HepG2 (cell line): ENCODE data around the gene AADACL4. TPM values are rescaled to one million over a fixed set of nuclear protein-coding genes. Genes with fewer than 3 reads are reported as not detected.

Source experiments
- ATAC-seq: fragments of 200-7000 bp; cut with Tn5 transposase; 3 replicates; pipeline ENCODE4 v1.9.1; 2020; ENCODE audit warnings: mild to moderate bottlenecking, moderate library complexity
- BruUV-seq: library from RNA; stranded (reverse); fragments of 400-500 nt; replicated peaks from 2 replicates; lab custom pipeline; 2021; lab: Mats Ljungman, UMichigan
- CTCF ChIA-PET: fragments of 300-600 bp; formaldehyde crosslinking; extraction: SDS; loops from one replicate; lab custom pipeline; 2021; ENCODE audit warnings: low total read pairs, inconsistent platforms, low intra/inter-chr PET ratio; lab: Yijun Ruan, JAX
- POLR2A ChIA-PET: fragments of 350-600 bp; sonication (Branson Sonifier 250); formaldehyde crosslinking; loops from one replicate; lab custom pipeline; 2020; ENCODE audit warnings: antibody characterized with exemption, inconsistent platforms; lab: Yijun Ruan, JAX
- DNase-seq: peaks from one replicate; pipeline ENCODE4 v3.0.0-alpha.2; 2015; ENCODE audit warnings: low spot score
- FAIRE-seq: peaks from 3 replicates; lab custom pipeline; 2011; peaks lifted over from hg19 to GRCh38; lab: Jason Lieb, UNC
- H2AFZ ChIP-seq: one replicate; pipeline ENCODE4 v1.6.1; 2011; ENCODE audit warnings: low read length, inconsistent platforms
- H3K27ac ChIP-seq: fragments of 300-600 bp; 3 replicates; pipeline ENCODE4 v1.8.0; 2011; ENCODE audit warnings: mixed run types, mild to moderate bottlenecking, mixed read lengths, low read length, inconsistent platforms; ENCODE audit not compliant: insufficient read depth; ENCODE audit errors: extremely low read length
- H3K27me3 ChIP-seq, 2 experiments: fragments of 200-600 bp in 1 of 2; 2 replicates in 1 of 2; 3 replicates in 1 of 2; pipeline versions ENCODE4 v1.6.0 to v1.8.0; 2011; ENCODE audit warnings: low read length in 2 of 2, mild to moderate bottlenecking in 2 of 2, moderate library complexity in 2 of 2, inconsistent platforms in 1 of 2; ENCODE audit not compliant: insufficient read depth in 2 of 2, control insufficient read depth in 1 of 2
- H3K36me3 ChIP-seq, 2 experiments: fragments of 200-600 bp in 1 of 2; replicated peaks in 1 of 2; 2 replicates in 1 of 2; 3 replicates in 1 of 2; pipeline versions ENCODE4 v1.5.1 to v1.8.0; 2011; ENCODE audit warnings: low read length in 2 of 2, inconsistent platforms in 1 of 2; ENCODE audit not compliant: insufficient read depth in 2 of 2, control insufficient read depth in 1 of 2
- H3K4me1 ChIP-seq: 2 replicates; pipeline ENCODE4 v1.5.1; 2012; ENCODE audit warnings: low read length, inconsistent platforms; ENCODE audit not compliant: insufficient read depth
- H3K4me2 ChIP-seq: 2 replicates; pipeline ENCODE4 v1.6.0; 2011; ENCODE audit warnings: low read depth, low read length, inconsistent platforms
- H3K4me3 ChIP-seq, 3 experiments: fragments of 200-600 bp in 1 of 3; sonication (generic), shearing (Covaris generic) in 1 of 3; replicated peaks in 1 of 3; 2 replicates each; pipeline ENCODE4 v1.5.1; 2011 to 2016; ENCODE audit warnings: low read length in 3 of 3, inconsistent platforms in 2 of 3, low read depth in 2 of 3, mild to moderate bottlenecking in 2 of 3, control low read depth in 1 of 3, mixed read lengths in 1 of 3; ENCODE audit not compliant: insufficient read depth in 1 of 3
- H3K79me2 ChIP-seq: one replicate; pipeline ENCODE4 v1.6.1; 2011; ENCODE audit warnings: low read length, inconsistent platforms; ENCODE audit not compliant: insufficient read depth
- H3K9ac ChIP-seq: 2 replicates; pipeline ENCODE4 v1.6.0; 2011; ENCODE audit warnings: mild to moderate bottlenecking, low read depth, low read length, inconsistent platforms; ENCODE audit not compliant: insufficient read depth
- H3K9me3 ChIP-seq: 2 replicates; pipeline ENCODE4 v1.5.1; 2012; ENCODE audit warnings: mild to moderate bottlenecking, low read length
- H4K20me1 ChIP-seq: 2 replicates; pipeline ENCODE4 v1.6.0; 2011; ENCODE audit warnings: inconsistent platforms, mild to moderate bottlenecking, low read length, moderate library complexity; ENCODE audit not compliant: insufficient read depth
- FOSL2 ChIP-seq: sonication (generic); formaldehyde crosslinking; IDR thresholded peaks from 2 replicates; pipeline ENCODE4 v1.4.0; 2020; ENCODE audit warnings: missing genetic modification reagents
- HOXA3 ChIP-seq: sonication (generic); formaldehyde crosslinking; IDR thresholded peaks from 2 replicates; pipeline ENCODE4 v1.5.0; 2020; ENCODE audit warnings: missing genetic modification reagents
- NBN ChIP-seq: fragments of 450-650 bp; conservative IDR thresholded peaks from 2 replicates; pipeline ENCODE4 v1.6.1; 2017
- NFIB ChIP-seq: sonication (generic); formaldehyde crosslinking; IDR thresholded peaks from 2 replicates; pipeline ENCODE4 v1.9.0; 2021; ENCODE audit warnings: missing genetic modification reagents, mild to moderate bottlenecking, borderline replicate concordance
- NR2F6 ChIP-seq, 2 experiments: IDR thresholded peaks; 2 replicates each; pipeline ENCODE4 v1.6.1; 2016; ENCODE audit warnings: antibody characterized with exemption in 1 of 2, mild to moderate bottlenecking in 1 of 2
- POLR2AphosphoS2 ChIP-seq: IDR thresholded peaks from 2 replicates; pipeline ENCODE4 v1.6.1; 2011; ENCODE audit warnings: low read depth, low read length, improper control_type of control experiment
- SALL1 ChIP-seq: sonication (generic); formaldehyde crosslinking; IDR thresholded peaks from 2 replicates; pipeline ENCODE4 v1.8.0; 2022; ENCODE audit warnings: mild to moderate bottlenecking, missing genetic modification reagents
- STAG1 ChIP-seq: sonication (generic); formaldehyde crosslinking; IDR thresholded peaks from 2 replicates; pipeline ENCODE4 v1.4.0; 2020; ENCODE audit warnings: missing genetic modification reagents
- ZFY ChIP-seq: sonication (generic); formaldehyde crosslinking; IDR thresholded peaks from 2 replicates; pipeline ENCODE4 v1.4.0; 2020; ENCODE audit warnings: missing genetic modification reagents
- ZNF768 ChIP-seq: sonication (generic); formaldehyde crosslinking; IDR thresholded peaks from 2 replicates; pipeline ENCODE4 v1.4.0; 2020; ENCODE audit warnings: missing genetic modification reagents
- WGBS: methylation state at CpG from one replicate; pipeline ENCODE4 v1.1.6; 2017; ENCODE audit warnings: low lambda C conversion rate; 5-methylcytosine and 5-hydroxymethylcytosine counted together
- in situ Hi-C: cut with HindIII; loops from 2 replicates; pipeline ENCODE4 v1.10.0; 2017; ENCODE audit warnings: low pct_unique_long_range_greater_than_20kb; ENCODE audit not compliant: extremely low pct_ligation_motif_present
- intact Hi-C: fragments of 100-400 bp; cut with micrococcal nuclease; formaldehyde crosslinking; loops from one replicate; pipeline ENCODE4 v1.10.0; 2022; ENCODE audit not compliant: unreplicated experiment
- polyA plus RNA-seq, 8 experiments: library from polyadenylated mRNA; depleted of rRNA in 3 of 8; stranded (reverse) in 7 of 8; unstranded in 1 of 8; fragments of >200 nt; fragmentation: Illumina TruSeq in 4 of 8; extraction: Trizol in 4 of 8; gene quantifications; 2 replicates each; pipeline versions ENCODE4 v1.2.1 to v1.2.3, GENCODE V29; 2011 to 2016; ENCODE audit warnings: low read depth in 4 of 8, missing spikeins in 1 of 8, mixed read lengths in 1 of 8; ENCODE audit not compliant: insufficient read depth in 1 of 8
- total RNA-seq, 5 experiments: library from RNA; depleted of rRNA; stranded (reverse); fragments of >200 nt; fragmentation: Illumina TruSeq; extraction: Trizol; gene quantifications; 2 replicates each; pipeline ENCODE4 v1.2.3, GENCODE V29; 2016; ENCODE audit warnings: low read depth in 1 of 5
- TF ChIP-seq, protein P1 (sequence below): sonication (generic); formaldehyde crosslinking; IDR thresholded peaks from 2 replicates; pipeline ENCODE4 v1.5.0; 2020; ENCODE audit warnings: mild to moderate bottlenecking, missing genetic modification reagents, borderline replicate concordance
- TF ChIP-seq, protein P2 (sequence below): sonication (generic); formaldehyde crosslinking; IDR thresholded peaks from 2 replicates; pipeline ENCODE4 v1.4.0; 2020; ENCODE audit warnings: mild to moderate bottlenecking, missing genetic modification reagents
- TF ChIP-seq, protein P3 (sequence below): sonication (generic); formaldehyde crosslinking; IDR thresholded peaks from 2 replicates; pipeline ENCODE4 v1.5.1; 2020; ENCODE audit warnings: mild to moderate bottlenecking, moderate library complexity, missing genetic modification reagents
- TF ChIP-seq, protein P4 (sequence below): sonication (generic); formaldehyde crosslinking; IDR thresholded peaks from 2 replicates; pipeline ENCODE4 v1.4.0; 2020; ENCODE audit warnings: missing genetic modification reagents

The AADACL4 gene
- total and polyA plus RNA-seq, 2 of the 13 experiments (the other 11 are each of a cell fraction or from before 2014, with no cell fraction given), result not detected

DNA sequence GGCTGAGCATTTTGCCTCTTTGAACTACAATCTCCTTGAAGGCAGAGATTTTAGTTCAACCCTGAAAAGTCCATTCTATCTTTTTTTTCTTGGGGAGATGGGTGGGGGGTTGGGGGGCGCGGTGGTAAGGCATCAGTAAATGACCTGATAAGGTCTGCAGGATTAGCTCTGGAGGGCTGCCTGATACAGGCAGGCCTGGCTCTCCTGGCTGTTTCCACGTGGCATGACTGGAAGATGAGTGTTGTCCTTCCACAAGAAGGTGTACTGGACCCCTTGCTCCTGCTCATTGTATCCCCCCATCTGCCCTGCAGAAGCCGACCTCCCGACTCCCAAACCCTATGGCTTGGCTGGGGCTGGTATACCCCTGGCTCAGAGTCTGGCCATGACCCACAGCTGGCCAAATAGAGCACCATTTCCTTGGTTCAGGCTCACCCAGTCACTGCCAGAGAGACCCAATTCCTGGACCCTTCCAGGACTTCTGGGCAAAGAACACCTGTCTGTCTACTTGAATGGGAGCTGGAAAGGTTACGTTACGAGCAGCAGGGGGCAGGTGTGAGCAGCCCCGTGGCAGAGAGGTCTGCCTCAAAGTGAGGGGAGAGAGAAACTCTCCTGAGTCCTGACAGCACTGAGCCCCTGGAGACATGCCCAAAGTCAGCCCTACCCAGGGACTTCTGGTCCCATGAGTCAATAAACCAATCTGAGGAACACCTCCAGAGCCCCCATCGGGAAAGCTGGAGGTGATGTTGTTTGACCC lies 42.8 kb upstream of the AADACL4 start:
- intact Hi-C loops, result loop anchor here (1.0 kb wide), 1 partner anchor 18 kb away; no protein-coding TSS in a partner anchor
- POLR2A ChIA-PET, result interaction anchor here (1.0 to 17.4 kb wide), 3 partner anchors 11 to 147 kb away, joined by 3 to 357 read pairs (median 4); partner anchors contain the start of gene DHRS3
- TF ChIP-seq, protein P1, sequence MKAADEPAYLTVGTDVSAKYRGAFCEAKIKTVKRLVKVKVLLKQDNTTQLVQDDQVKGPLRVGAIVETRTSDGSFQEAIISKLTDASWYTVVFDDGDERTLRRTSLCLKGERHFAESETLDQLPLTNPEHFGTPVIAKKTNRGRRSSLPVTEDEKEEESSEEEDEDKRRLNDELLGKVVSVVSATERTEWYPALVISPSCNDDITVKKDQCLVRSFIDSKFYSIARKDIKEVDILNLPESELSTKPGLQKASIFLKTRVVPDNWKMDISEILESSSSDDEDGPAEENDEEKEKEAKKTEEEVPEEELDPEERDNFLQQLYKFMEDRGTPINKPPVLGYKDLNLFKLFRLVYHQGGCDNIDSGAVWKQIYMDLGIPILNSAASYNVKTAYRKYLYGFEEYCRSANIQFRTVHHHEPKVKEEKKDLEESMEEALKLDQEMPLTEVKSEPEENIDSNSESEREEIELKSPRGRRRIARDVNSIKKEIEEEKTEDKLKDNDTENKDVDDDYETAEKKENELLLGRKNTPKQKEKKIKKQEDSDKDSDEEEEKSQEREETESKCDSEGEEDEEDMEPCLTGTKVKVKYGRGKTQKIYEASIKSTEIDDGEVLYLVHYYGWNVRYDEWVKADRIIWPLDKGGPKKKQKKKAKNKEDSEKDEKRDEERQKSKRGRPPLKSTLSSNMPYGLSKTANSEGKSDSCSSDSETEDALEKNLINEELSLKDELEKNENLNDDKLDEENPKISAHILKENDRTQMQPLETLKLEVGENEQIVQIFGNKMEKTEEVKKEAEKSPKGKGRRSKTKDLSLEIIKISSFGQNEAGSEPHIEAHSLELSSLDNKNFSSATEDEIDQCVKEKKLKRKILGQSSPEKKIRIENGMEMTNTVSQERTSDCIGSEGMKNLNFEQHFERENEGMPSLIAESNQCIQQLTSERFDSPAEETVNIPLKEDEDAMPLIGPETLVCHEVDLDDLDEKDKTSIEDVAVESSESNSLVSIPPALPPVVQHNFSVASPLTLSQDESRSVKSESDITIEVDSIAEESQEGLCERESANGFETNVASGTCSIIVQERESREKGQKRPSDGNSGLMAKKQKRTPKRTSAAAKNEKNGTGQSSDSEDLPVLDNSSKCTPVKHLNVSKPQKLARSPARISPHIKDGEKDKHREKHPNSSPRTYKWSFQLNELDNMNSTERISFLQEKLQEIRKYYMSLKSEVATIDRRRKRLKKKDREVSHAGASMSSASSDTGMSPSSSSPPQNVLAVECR, result peak; percentile 42; the same call in 1 of the 2 replicates
- TF ChIP-seq HOXA3 (CRISPR knock-in tag), result 0 out of 2 replicates have a peak, but pooled peaks have one; percentile 13
- peak; percentile 70 for TF ChIP-seq STAG1
- TF ChIP-seq, protein P2, sequence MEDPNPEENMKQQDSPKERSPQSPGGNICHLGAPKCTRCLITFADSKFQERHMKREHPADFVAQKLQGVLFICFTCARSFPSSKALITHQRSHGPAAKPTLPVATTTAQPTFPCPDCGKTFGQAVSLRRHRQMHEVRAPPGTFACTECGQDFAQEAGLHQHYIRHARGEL (CRISPR knock-in tag), result 0 out of 2 replicates have a peak, but pooled peaks have one; percentile 27
- TF ChIP-seq, protein P3, sequence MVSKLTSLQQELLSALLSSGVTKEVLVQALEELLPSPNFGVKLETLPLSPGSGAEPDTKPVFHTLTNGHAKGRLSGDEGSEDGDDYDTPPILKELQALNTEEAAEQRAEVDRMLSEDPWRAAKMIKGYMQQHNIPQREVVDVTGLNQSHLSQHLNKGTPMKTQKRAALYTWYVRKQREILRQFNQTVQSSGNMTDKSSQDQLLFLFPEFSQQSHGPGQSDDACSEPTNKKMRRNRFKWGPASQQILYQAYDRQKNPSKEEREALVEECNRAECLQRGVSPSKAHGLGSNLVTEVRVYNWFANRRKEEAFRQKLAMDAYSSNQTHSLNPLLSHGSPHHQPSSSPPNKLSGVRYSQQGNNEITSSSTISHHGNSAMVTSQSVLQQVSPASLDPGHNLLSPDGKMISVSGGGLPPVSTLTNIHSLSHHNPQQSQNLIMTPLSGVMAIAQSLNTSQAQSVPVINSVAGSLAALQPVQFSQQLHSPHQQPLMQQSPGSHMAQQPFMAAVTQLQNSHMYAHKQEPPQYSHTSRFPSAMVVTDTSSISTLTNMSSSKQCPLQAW, result 0 out of 2 replicates have a peak, but pooled peaks have one; percentile 40
- no peak for TF ChIP-seq ZNF768
- peak; percentile 20; the same call in 1 of the 2 replicates for TF ChIP-seq SALL1
- TF ChIP-seq, protein P4, sequence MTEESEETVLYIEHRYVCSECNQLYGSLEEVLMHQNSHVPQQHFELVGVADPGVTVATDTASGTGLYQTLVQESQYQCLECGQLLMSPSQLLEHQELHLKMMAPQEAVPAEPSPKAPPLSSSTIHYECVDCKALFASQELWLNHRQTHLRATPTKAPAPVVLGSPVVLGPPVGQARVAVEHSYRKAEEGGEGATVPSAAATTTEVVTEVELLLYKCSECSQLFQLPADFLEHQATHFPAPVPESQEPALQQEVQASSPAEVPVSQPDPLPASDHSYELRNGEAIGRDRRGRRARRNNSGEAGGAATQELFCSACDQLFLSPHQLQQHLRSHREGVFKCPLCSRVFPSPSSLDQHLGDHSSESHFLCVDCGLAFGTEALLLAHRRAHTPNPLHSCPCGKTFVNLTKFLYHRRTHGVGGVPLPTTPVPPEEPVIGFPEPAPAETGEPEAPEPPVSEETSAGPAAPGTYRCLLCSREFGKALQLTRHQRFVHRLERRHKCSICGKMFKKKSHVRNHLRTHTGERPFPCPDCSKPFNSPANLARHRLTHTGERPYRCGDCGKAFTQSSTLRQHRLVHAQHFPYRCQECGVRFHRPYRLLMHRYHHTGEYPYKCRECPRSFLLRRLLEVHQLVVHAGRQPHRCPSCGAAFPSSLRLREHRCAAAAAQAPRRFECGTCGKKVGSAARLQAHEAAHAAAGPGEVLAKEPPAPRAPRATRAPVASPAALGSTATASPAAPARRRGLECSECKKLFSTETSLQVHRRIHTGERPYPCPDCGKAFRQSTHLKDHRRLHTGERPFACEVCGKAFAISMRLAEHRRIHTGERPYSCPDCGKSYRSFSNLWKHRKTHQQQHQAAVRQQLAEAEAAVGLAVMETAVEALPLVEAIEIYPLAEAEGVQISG (CRISPR knock-in tag), result 0 out of 2 replicates have a peak, but pooled peaks have one; percentile 9
- 0 out of 2 replicates have a peak, but pooled peaks have one; percentile 11 for TF ChIP-seq ZFY (CRISPR knock-in tag)
- TF ChIP-seq FOSL2 (CRISPR knock-in tag), result peak; percentile 36; the same call in 1 of the 2 replicates
- TF ChIP-seq NR2F6 (IDR thresholded peaks at IDR 0.05), result no peak
- 0 out of 2 replicates have a peak, but pooled peaks have one; percentile 10 for TF ChIP-seq NR2F6 (CRISPR knock-in tag; IDR thresholded peaks at IDR 0.05)
- TF ChIP-seq POLR2AphosphoS2, result peak; percentile 18; the same call in 1 of the 2 replicates
- no peak for TF ChIP-seq NFIB
- TF ChIP-seq NBN, result no peak

More for the DNA sequence above, 42.8 kb upstream of the AADACL4 start:
- peak; percentile 18 for FAIRE-seq
- Histone ChIP-seq H3K4me3 (no peak overlapping the region), H3K27me3 (no peaks in the 10 kb centered on the region), H3K9me3 (no peaks in the 10 kb centered on the region), H3K27ac (no peak overlapping the region), H4K20me1 (peaks cover 94% of the 10 kb centered on the region), H3K4me1 (peaks cover 97% of the 10 kb centered on the region), H3K4me2 (no peak overlapping the region), H3K79me2 (peaks cover 91% of the 10 kb centered on the region), H3K36me3 (peaks cover 14 to 64% of the 10 kb centered on the region in 2 experiments), H2AFZ (no peak overlapping the region), H3K9ac (no peak overlapping the region)
- no TSS peak for BruUV-seq
- WGBS, result 82% methylated on average over 7 of the region's 9 CpGs
- CTCF ChIA-PET, result interaction anchor here (4.2 kb wide), 1 partner anchor 18 kb away, joined by 56 read pairs; the partner anchor contains the start of gene DHRS3
- ATAC-seq, result peak; percentile 55
- in situ Hi-C loops, result no loop called here
- DNase-seq, result peak; percentile 62
